ENCODE measurements around the gene FYTTD1.

- TF ChIP-seq CTCF (IDR thresholded peaks at IDR 0.05) (no peak), POLR2A (IDR thresholded peaks at IDR 0.05) (no peak), POLR2AphosphoS5 (IDR thresholded peaks at IDR 0.05) (no peak)
These were observed 86.6 kb downstream of the FYTTD1 start for GRCh38 chr3:197836244-197836643.
